GM20000 (cell line): ENCODE results near the gene ADK.

Source experiments
- DNase-seq: peaks from one replicate; pipeline ENCODE4 v3.0.0; 2012; ENCODE audit warnings: low spot score
- CTCF ChIP-seq: IDR thresholded peaks from 2 replicates; pipeline ENCODE4 v1.5.1; 2012; ENCODE audit warnings: mild to moderate bottlenecking, control low read depth; ENCODE audit errors: extremely low read depth, missing control alignments

Gene ADK

GRCh38 chr10:74160013-74160412 is 9.0 kb downstream of the ADK start:
- TF ChIP-seq CTCF = no peak
- no peak for DNase-seq

GRCh38 chr10:74163319-74164068 is 12.5 kb downstream of the ADK start:
- TF ChIP-seq CTCF = no peak
- no peak for DNase-seq

GRCh38 chr10:74164716-74165529 is 13.9 kb downstream of the ADK start:
- no peak for DNase-seq
- no peak for TF ChIP-seq CTCF

- no peak for TF ChIP-seq CTCF
- DNase-seq = no peak
These were observed 14.5 kb downstream of the ADK start for GRCh38 chr10:74165530-74165901.

- DNase-seq = no peak
- TF ChIP-seq CTCF = no peak
These were observed 16.4 kb downstream of the ADK start for GRCh38 chr10:74167443-74167842.

- no peak for DNase-seq
- no peak for TF ChIP-seq CTCF
These were observed 20.6 kb downstream of the ADK start for GRCh38 chr10:74171625-74172024.

- DNase-seq = no peak
- no peak for TF ChIP-seq CTCF
These were observed 23.5 kb downstream of the ADK start for GRCh38 chr10:74174521-74174920.
